H1 (cell line): ENCODE data around the gene RNF4. TPM values are rescaled to one million over a fixed set of nuclear protein-coding genes. Genes with fewer than 3 reads are reported as not detected.
A peak's percentile ranks its signal among the peaks of the same experiment; 100 is the strongest.

Experiments used
- CTCF ChIA-PET: fragments of 300-600 bp; sonication (Branson Sonifier 250); formaldehyde crosslinking; loops from one replicate; lab custom pipeline; 2021; ENCODE audit not compliant: partially characterized antibody; lab: Charles Lee
- POLR2A ChIA-PET: fragments of 300-600 bp; sonication (Branson Sonifier 250); formaldehyde crosslinking; loops from one replicate; lab custom pipeline; 2021; ENCODE audit warnings: inconsistent platforms; ENCODE audit not compliant: partially characterized antibody; lab: Charles Lee
- DNase-seq, 2 experiments: peaks; one replicate each; pipeline versions ENCODE4 v3.0.0 to v3.0.0-alpha.2; 2010 to 2022; ENCODE audit warnings: low spot score in 2 of 2, low read depth in 1 of 2, mixed read lengths in 1 of 2
- FAIRE-seq: peaks from 2 replicates; lab custom pipeline; 2011; peaks lifted over from hg19 to GRCh38; lab: Jason Lieb, UNC
- H2AFZ ChIP-seq: 2 replicates; pipeline ENCODE4 v1.8.1; 2012; ENCODE audit warnings: low read length, inconsistent platforms
- H2AK5ac ChIP-seq: 2 replicates; pipeline ENCODE4 v1.6.1; 2013; ENCODE audit warnings: low read depth, low read length
- H2BK120ac ChIP-seq: replicated peaks from 2 replicates; pipeline ENCODE3; 2013; ENCODE audit warnings: low read depth, low read length, inconsistent platforms
- H2BK12ac ChIP-seq: 2 replicates; pipeline ENCODE4 v1.6.1; 2013; ENCODE audit warnings: low read depth, low read length
- H2BK15ac ChIP-seq: 2 replicates; pipeline ENCODE4 v1.6.1; 2013; ENCODE audit warnings: low read length
- H2BK20ac ChIP-seq: 2 replicates; pipeline ENCODE4 v1.6.1; 2013; ENCODE audit warnings: low read length
- H2BK5ac ChIP-seq: 2 replicates; pipeline ENCODE4 v1.6.1; 2013; ENCODE audit warnings: low read depth, low read length
- H3K14ac ChIP-seq: 2 replicates; pipeline ENCODE4 v1.6.1; 2013; ENCODE audit warnings: inconsistent platforms; ENCODE audit not compliant: insufficient read length
- H3K18ac ChIP-seq: 2 replicates; pipeline ENCODE4 v1.6.1; 2013; ENCODE audit warnings: low read length; ENCODE audit errors: extremely low read depth
- H3K23ac ChIP-seq: 2 replicates; pipeline ENCODE4 v1.6.1; 2013; ENCODE audit warnings: inconsistent platforms; ENCODE audit not compliant: insufficient read length
- H3K23me2 ChIP-seq: 2 replicates; pipeline ENCODE4 v1.6.1; 2013; ENCODE audit warnings: low read depth, low read length
- H3K27ac ChIP-seq: 2 replicates; pipeline ENCODE4 v1.6.1; 2011; ENCODE audit warnings: low read depth, low read length, inconsistent platforms
- H3K27me3 ChIP-seq, 4 experiments: replicated peaks in 1 of 4; 1 replicate in 1 of 4; 2 replicates in 3 of 4; pipeline versions ENCODE4 v1.6.1 to v1.8.1; 2011 to 2013; ENCODE audit warnings: low read length in 3 of 4, mild to moderate bottlenecking in 3 of 4, inconsistent platforms in 2 of 4, mixed read lengths in 2 of 4, moderate library complexity in 1 of 4; ENCODE audit not compliant: control insufficient read depth in 3 of 4, insufficient read depth in 3 of 4; ENCODE audit errors: extremely low read depth in 1 of 4
- H3K36me3 ChIP-seq, 4 experiments: 2 replicates each; pipeline versions ENCODE4 v1.6.1 to v1.8.1; 2011 to 2013; ENCODE audit warnings: mild to moderate bottlenecking in 4 of 4, low read length in 3 of 4, moderate library complexity in 2 of 4, control low read depth in 1 of 4, inconsistent platforms in 1 of 4; ENCODE audit not compliant: insufficient read depth in 4 of 4, control insufficient read depth in 2 of 4
- H3K4ac ChIP-seq: replicated peaks from 2 replicates; pipeline ENCODE3; 2013; ENCODE audit warnings: low read length, low read depth, mixed read lengths, inconsistent platforms; ENCODE audit not compliant: insufficient read length
- H3K4me1 ChIP-seq, 4 experiments: replicated peaks in 1 of 4; 1 replicate in 1 of 4; 2 replicates in 3 of 4; pipeline versions ENCODE4 v1.6.1 to v1.8.1; 2011 to 2013; ENCODE audit warnings: low read length in 3 of 4, inconsistent platforms in 2 of 4, mixed read lengths in 1 of 4; ENCODE audit not compliant: insufficient read depth in 4 of 4, control insufficient read depth in 3 of 4
- H3K4me2 ChIP-seq, 2 experiments: 2 replicates each; pipeline versions ENCODE4 v1.6.1 to v1.8.1; 2011 to 2013; ENCODE audit warnings: low read depth in 2 of 2, low read length in 2 of 2, control low read depth in 1 of 2, inconsistent platforms in 1 of 2, mild to moderate bottlenecking in 1 of 2; ENCODE audit not compliant: insufficient read depth in 1 of 2
- H3K4me3 ChIP-seq, 4 experiments: fragments of 200-600, 300-600 bp in 1 of 4; sonication (generic), shearing (Covaris generic), sonication (Bioruptor Twin) in 1 of 4; 2 replicates each; pipeline versions ENCODE4 v1.5.1 to v1.8.1; 2011 to 2016; ENCODE audit warnings: low read length in 4 of 4, low read depth in 3 of 4, control low read depth in 2 of 4, inconsistent platforms in 2 of 4, mild to moderate bottlenecking in 2 of 4, mixed read lengths in 1 of 4, moderate library complexity in 1 of 4; ENCODE audit not compliant: insufficient read depth in 2 of 4; ENCODE audit errors: extremely low read depth in 1 of 4
- H3K56ac ChIP-seq: replicated peaks from 2 replicates; pipeline ENCODE3; 2013; ENCODE audit warnings: low read depth, mild to moderate bottlenecking, mixed read lengths, low read length, inconsistent platforms; ENCODE audit not compliant: insufficient read length
- H3K79me1 ChIP-seq: 2 replicates; pipeline ENCODE4 v1.6.1; 2013; ENCODE audit warnings: low read depth, low read length, control low read depth
- H3K79me2 ChIP-seq, 2 experiments: 2 replicates each; pipeline versions ENCODE4 v1.6.1 to v1.8.1; 2012 to 2013; ENCODE audit warnings: low read length in 2 of 2, mild to moderate bottlenecking in 2 of 2, inconsistent platforms in 1 of 2; ENCODE audit not compliant: insufficient read depth in 2 of 2, control insufficient read depth in 1 of 2
- H3K9ac ChIP-seq, 4 experiments: replicated peaks in 1 of 4; 1 replicate in 1 of 4; 2 replicates in 3 of 4; pipeline versions ENCODE4 v1.6.1 to v1.8.1; 2011 to 2013; ENCODE audit warnings: low read depth in 3 of 4, low read length in 3 of 4, control low read depth in 2 of 4, mild to moderate bottlenecking in 2 of 4, moderate library complexity in 2 of 4, inconsistent platforms in 1 of 4; ENCODE audit errors: extremely low read depth in 1 of 4
- H3K9me3 ChIP-seq, 2 experiments: 2 replicates each; pipeline versions ENCODE4 v1.6.1 to v1.8.1; 2012 to 2013; ENCODE audit warnings: mild to moderate bottlenecking in 2 of 2, moderate library complexity in 2 of 2, control low read depth in 1 of 2, inconsistent platforms in 1 of 2, low read depth in 1 of 2, low read length in 1 of 2, mixed read lengths in 1 of 2; ENCODE audit not compliant: insufficient read depth in 2 of 2
- H4K20me1 ChIP-seq, 2 experiments: replicated peaks in 1 of 2; 2 replicates each; pipeline versions ENCODE3 to v1.8.1; 2011 to 2013; ENCODE audit warnings: inconsistent platforms in 2 of 2, low read length in 2 of 2, mild to moderate bottlenecking in 1 of 2; ENCODE audit not compliant: insufficient read depth in 2 of 2, control insufficient read depth in 1 of 2
- H4K5ac ChIP-seq: 2 replicates; pipeline ENCODE4 v1.6.1; 2013; ENCODE audit warnings: low read length, low read depth, mixed read lengths, inconsistent platforms; ENCODE audit not compliant: insufficient read length
- H4K8ac ChIP-seq: 2 replicates; pipeline ENCODE4 v1.8.0; 2013; ENCODE audit warnings: mild to moderate bottlenecking, moderate library complexity, low read length, inconsistent platforms; ENCODE audit not compliant: insufficient read depth; ENCODE audit errors: extremely low read depth
- H4K91ac ChIP-seq: replicated peaks from 2 replicates; pipeline ENCODE3; 2013; ENCODE audit warnings: low read length, mixed read lengths, inconsistent platforms; ENCODE audit not compliant: insufficient read length
- CHD2 ChIP-seq: IDR thresholded peaks from 2 replicates; pipeline ENCODE4 v1.6.1; 2012; ENCODE audit warnings: low read length, improper control_type of control experiment
- EGR1 ChIP-seq: IDR thresholded peaks from 2 replicates; pipeline ENCODE4 v1.6.1; 2011; ENCODE audit warnings: low read depth, low read length, borderline replicate concordance
- HDAC2 ChIP-seq, 2 experiments: fragments of 300-600 bp in 1 of 2; sonication (generic) in 1 of 2; IDR thresholded peaks; 2 replicates each; pipeline ENCODE4 v1.6.1; 2011 to 2012; ENCODE audit warnings: low read depth in 2 of 2, low read length in 2 of 2, mild to moderate bottlenecking in 2 of 2, moderate library complexity in 2 of 2, borderline replicate concordance in 1 of 2, inconsistent platforms in 1 of 2
- SIN3A ChIP-seq, 2 experiments: IDR thresholded peaks in 1 of 2; conservative IDR thresholded peaks in 1 of 2; 2 replicates each; pipeline ENCODE4 v1.6.1; 2011 to 2012; ENCODE audit warnings: low read length in 2 of 2, improper control_type of control experiment in 1 of 2, low read depth in 1 of 2, mild to moderate bottlenecking in 1 of 2
- SP2 ChIP-seq: IDR thresholded peaks from 2 replicates; pipeline ENCODE4 v1.6.1; 2012; ENCODE audit warnings: mild to moderate bottlenecking, low read length, inconsistent platforms
- TAF1 ChIP-seq: IDR thresholded peaks from 2 replicates; pipeline ENCODE4 v1.6.1; 2011; ENCODE audit warnings: mild to moderate bottlenecking, low read depth, low read length
- TEAD4 ChIP-seq: IDR thresholded peaks from 2 replicates; pipeline ENCODE4 v1.6.1; 2012; ENCODE audit warnings: low read depth, low read length, inconsistent platforms, mixed read lengths
- WGBS, 2 experiments: shearing (Covaris generic) in 1 of 2; methylation state at CpG; one replicate each; pipeline versions ENCODE4 v1.1.6 to v1.1.7; 2013 to 2015; ENCODE audit warnings: low lambda C conversion rate in 2 of 2, mixed read lengths in 2 of 2, inconsistent platforms in 1 of 2, low coverage in 1 of 2, missing lambda C conversion rate in 1 of 2; ENCODE audit not compliant: insufficient replicate concordance in 2 of 2, insufficient coverage in 1 of 2, insufficient read length in 1 of 2; ENCODE audit errors: extremely low coverage in 1 of 2, missing lambda C conversion rate in 1 of 2; 5-methylcytosine and 5-hydroxymethylcytosine counted together
- long read RNA-seq, 2 experiments: library from RNA in 1 of 2; library from capped mRNA in 1 of 2; stranded (forward); transcript quantifications; one replicate each; pipeline ENCODE4 v2.0.0, GENCODE V29; 2021; ENCODE audit warnings: inconsistent platforms in 1 of 2
- polyA minus RNA-seq, 3 experiments: library from RNA; depleted of rRNA, polyadenylated mRNA; stranded (reverse); fragments of >200 nt; gene quantifications; 1 replicate in 2 of 3; 2 replicates in 1 of 3; pipeline ENCODE4 v1.2.3, GENCODE V29; 2011
- polyA plus RNA-seq, 7 experiments: library from polyadenylated mRNA; depleted of rRNA in 3 of 7; stranded (reverse) in 5 of 7; unstranded in 2 of 7; fragments of >200 nt in 5 of 7; fragments of 200-250 nt in 2 of 7; gene quantifications; 1 replicate in 5 of 7; 2 replicates in 1 of 7; 4 replicates in 1 of 7; pipeline versions ENCODE4 v1.2.1 to v1.2.3, GENCODE V29; 2011 to 2013; ENCODE audit warnings: missing spikeins in 2 of 7, mixed read lengths in 2 of 7
- total RNA-seq: library from RNA; stranded (reverse); fragmentation: NEBNext Ultra II Directional; extraction: Animal tissue kit (Norgen Biotek cat#: 25700); gene quantifications from 2 replicates; pipeline ENCODE4 v1.2.1, GENCODE V29; 2021

The RNF4 gene
- total RNA-seq (75.0 and 78.9 TPM in 2 replicates), polyA plus RNA-seq (2011; rRNA removed) (68.2 and 70.5 TPM in 2 replicates), polyA minus RNA-seq (2011; rRNA and poly(A)+ RNA removed) (98.4 and 122 TPM in 2 replicates)
- 87.3 TPM for polyA plus RNA-seq (2011; cell fraction: cytosol; rRNA removed)
- 69.7 TPM for polyA plus RNA-seq (2011; cell fraction: nucleus; rRNA removed)
- 60.0 to 63.7 TPM (median 62.1 TPM) in 4 replicates for polyA plus RNA-seq (2012, experiment 1 of 2)
- polyA plus RNA-seq (2012, experiment 2 of 2): 36.0 TPM
- 49.9 TPM for polyA plus RNA-seq (2013, experiment 1 of 2)
- polyA plus RNA-seq (2013, experiment 2 of 2): 51.6 TPM
- polyA minus RNA-seq (2011; cell fraction: cytosol; rRNA and poly(A)+ RNA removed): 68.6 TPM
- polyA minus RNA-seq (2011; cell fraction: nucleus; rRNA and poly(A)+ RNA removed): 76.8 TPM
- long read RNA-seq, experiment 1, partial matches to known transcripts: 54 of 115 reads
- long read RNA-seq, experiment 1, other reads (novel, unspliced or antisense): 56 of 115 reads
- long read RNA-seq, experiment 2, partial matches to known transcripts: 2 of 74 reads
- long read RNA-seq, experiment 2, other reads (novel, unspliced or antisense): 72 of 74 reads

GRCh38 chr4:2468456-2469191 lies at the start of gene RNF4:
RNF4 (plus strand) TSS chr4:2469106; CDS start chr4:2490494, 21,388 bp downstream.
- H3K23me2 ChIP-seq: peaks cover 11% of the 10 kb centered on the region
- no peak within 1 kb of the TSS for H3K23ac ChIP-seq
- no peak for FAIRE-seq
- peak within 1 kb of the TSS; percentile 93 for H4K91ac ChIP-seq
- 2% methylated on average over 64 of the region's 74 CpGs; no CpG with 5 or more reads in 1 of the 2 experiments for WGBS, 2 experiments
- H2BK15ac ChIP-seq: peak within 1 kb of the TSS; percentile 88; the same call in 1 of the 2 replicates
- H3K14ac ChIP-seq: no peak within 1 kb of the TSS
- DNase-seq: peak; percentile 77 to 89
- H2BK12ac ChIP-seq: peak within 1 kb of the TSS; percentile 97
- peaks cover 0 to 4% (median 0%) of the 10 kb centered on the region in 4 experiments; a peak in 3 of 7 replicates for H3K4me1 ChIP-seq
- H2BK20ac ChIP-seq: 0 out of 2 replicates have a peak within 1 kb of the TSS, but pooled peaks have one; percentile 13
- no peaks in the 10 kb centered on the region; the same call in 1 of the 2 replicates for H3K79me1 ChIP-seq
- peak within 1 kb of the TSS; percentile 99 for H4K8ac ChIP-seq
- peak within 1 kb of the TSS; percentile 89 for H4K5ac ChIP-seq
- H3K18ac ChIP-seq: peak within 1 kb of the TSS; percentile 89
- H3K27me3 ChIP-seq: peaks cover 0 to 3% (median 0%) of the 10 kb centered on the region in 4 experiments; a peak in 3 of 7 replicates
- H2BK5ac ChIP-seq: peak within 1 kb of the TSS; percentile 97
- H3K9ac ChIP-seq: peak within 1 kb of the TSS; percentile 91 to 97 (median 93)
- peak within 1 kb of the TSS; percentile 81 to 92 for H3K4me2 ChIP-seq
- H3K4me3 ChIP-seq: peak within 1 kb of the TSS; percentile 88 to 96 (median 90)
- peaks cover 8 to 22% of the 10 kb centered on the region in 2 experiments for H4K20me1 ChIP-seq
- POLR2A ChIA-PET: interaction anchor here (0.7 to 3.4 kb wide), 24 partner anchors 9 to 573 kb away, joined by 3 to 24 read pairs (median 4); partner anchors contain the start of genes CFAP99, FAM193A, MXD4 and NELFA
- peaks cover 0 to 23% (median 8%) of the 10 kb centered on the region in 4 experiments; a peak in 5 of 8 replicates for H3K36me3 ChIP-seq
- peak within 1 kb of the TSS; percentile 18 for H2BK120ac ChIP-seq
- peak within 1 kb of the TSS; percentile 95 for H3K56ac ChIP-seq
- H3K27ac ChIP-seq: peak within 1 kb of the TSS; percentile 81
- CTCF ChIA-PET: interaction anchor here (0.6 to 2.9 kb wide), 9 partner anchors 12 to 238 kb away, joined by 3 to 14 read pairs (median 3); no protein-coding TSS in a partner anchor
- H2AFZ ChIP-seq: 0 out of 2 replicates have a peak within 1 kb of the TSS, but pooled peaks have one; percentile 28
- H3K79me2 ChIP-seq: peaks cover 39 to 59% of the 10 kb centered on the region in 2 experiments
- H3K9me3 ChIP-seq: no peaks in the 10 kb centered on the region
- peak within 1 kb of the TSS; percentile 75; the same call in 1 of the 2 replicates for H2AK5ac ChIP-seq
- H3K4ac ChIP-seq: peak within 1 kb of the TSS; percentile 55
- TF ChIP-seq HDAC2 (IDR thresholded peaks at IDR 0.05; ENCODE audit: borderline replicate concordance in 1 of 2, low read depth in 2 of 2, low read length in 2 of 2): no peak
- peak; percentile 41; the same call in 1 of the 2 replicates for TF ChIP-seq SP2
- peak in 1 of 2 experiments; percentile 38; a peak in 3 of 4 replicates for TF ChIP-seq SIN3A (conservative IDR thresholded peaks at IDR 0.05 in 1 of 2, IDR thresholded peaks at IDR 0.05 in 1 of 2; ENCODE audit: low read depth in 1 of 2, low read length in 2 of 2)
- peak; percentile 82 for TF ChIP-seq TAF1
- peak; percentile 74; the same call in 1 of the 2 replicates for TF ChIP-seq EGR1
- peak; percentile 60; the same call in 1 of the 2 replicates for TF ChIP-seq CHD2
- TF ChIP-seq TEAD4: no peak
